GM18526 (cell line): ENCODE measurements around the gene BTBD19.

ENCODE experiments used
- POLR2A ChIP-seq: IDR thresholded peaks from 3 replicates; pipeline ENCODE4 v1.6.1; 2011; ENCODE audit not compliant: insufficient read length; ENCODE audit errors: extremely low read depth

BTBD19 gene

DNA sequence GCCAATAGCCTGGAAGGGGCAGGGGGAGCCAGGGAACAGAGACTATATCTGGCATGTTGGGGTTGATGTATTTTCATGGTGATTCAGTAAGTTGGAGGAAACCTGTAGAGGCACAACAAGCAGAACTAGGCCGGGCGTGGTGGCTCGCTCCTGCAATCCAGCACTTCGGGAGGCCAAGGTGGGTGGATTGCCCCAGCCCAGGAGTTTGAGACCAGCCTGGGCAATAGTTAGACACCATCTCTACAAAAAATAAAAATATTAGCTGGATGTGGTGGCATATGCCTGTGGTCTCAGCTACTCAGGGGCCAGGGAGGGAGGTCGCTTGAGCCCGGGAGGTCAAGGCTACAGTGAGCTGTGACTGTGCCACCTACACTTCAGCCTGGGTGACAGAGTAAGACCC, 44.9 kb downstream of the BTBD19 start:
- no peak for TF ChIP-seq POLR2A

DNA sequence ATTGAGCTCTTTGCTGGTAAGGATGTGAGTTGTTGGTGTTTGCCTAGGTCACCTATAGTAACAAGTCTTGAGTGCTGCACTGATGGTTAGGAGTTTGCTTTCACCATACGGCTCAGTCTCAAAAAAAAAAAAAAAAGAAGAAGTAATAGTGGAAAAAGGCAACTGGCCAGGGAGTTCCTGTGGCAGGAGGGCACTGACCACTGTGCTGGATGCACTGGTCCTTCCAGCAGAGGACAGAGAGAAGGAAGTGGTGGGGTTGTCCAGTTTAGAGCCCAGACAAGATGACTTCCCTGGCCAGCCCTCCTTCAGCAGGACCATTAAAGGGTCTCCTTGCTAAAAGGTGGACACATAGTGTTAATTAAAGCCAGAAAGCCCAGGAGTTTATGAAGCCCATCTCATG, 46.6 kb downstream of the BTBD19 start:
- TF ChIP-seq POLR2A = no peak

GRCh38 chr1:44855742-44856141, 47.4 kb downstream of the BTBD19 start:
- TF ChIP-seq POLR2A = no peak

- no peak for TF ChIP-seq POLR2A
Measured at GRCh38 chr1:44857446-44857845, 49.1 kb downstream of the BTBD19 start.

DNA sequence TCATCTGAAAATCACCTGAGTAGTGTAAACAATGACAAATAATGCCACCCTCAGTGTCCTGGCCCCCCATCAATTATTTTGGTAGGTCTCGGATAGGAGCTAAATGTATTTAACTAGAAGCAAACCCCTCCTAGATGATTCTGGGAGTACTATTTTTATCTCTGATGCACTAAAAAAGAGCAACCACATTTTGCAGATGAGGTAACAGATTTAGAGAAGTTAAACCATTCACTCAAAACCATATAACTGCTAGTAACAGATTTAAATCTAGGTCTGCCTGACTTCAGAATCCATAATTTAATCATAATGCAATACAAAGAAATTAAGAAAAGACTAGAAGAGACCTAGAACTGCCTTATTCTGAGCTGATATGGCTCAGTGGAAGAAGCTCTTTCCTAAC, 52.0 kb downstream of the BTBD19 start:
- TF ChIP-seq POLR2A = no peak

DNA sequence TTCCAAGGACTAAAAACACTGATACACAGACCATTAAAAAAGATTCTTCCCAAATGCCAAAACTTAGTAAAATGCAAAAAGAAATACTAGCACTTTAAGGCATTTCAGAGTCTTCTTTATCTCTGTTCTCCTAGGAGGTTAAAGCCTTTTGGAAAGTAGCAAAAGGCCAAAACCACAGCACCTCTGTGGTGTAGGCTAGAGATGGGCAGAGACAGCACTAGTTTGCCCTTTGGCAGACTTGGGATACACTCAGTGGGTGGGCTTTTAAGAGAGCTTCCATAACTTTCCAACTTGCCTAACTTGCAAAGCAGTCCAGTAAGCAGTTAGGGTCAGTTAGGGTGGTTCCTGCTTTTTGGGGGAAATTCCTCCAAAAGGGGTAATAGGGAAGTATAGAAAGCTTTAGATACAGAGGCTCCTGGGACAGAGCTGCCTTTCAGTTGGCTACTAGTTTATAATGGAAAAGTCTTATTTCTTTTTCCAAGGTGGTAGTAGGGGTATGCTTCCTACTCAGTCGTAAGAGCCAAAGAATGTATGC, 52.6 kb downstream of the BTBD19 start:
- TF ChIP-seq POLR2A = no peak

- TF ChIP-seq POLR2A = no peak
Measured at GRCh38 chr1:44862829-44863401, 54.6 kb downstream of the BTBD19 start.
